GM19452 (cell line): ENCODE measurements around the gene DFFA.

Experiments
- ATAC-seq: cut with Tn5 transposase; IDR thresholded peaks from one replicate; pipeline ENCODE4 v1.9.1; 2021; ENCODE audit not compliant: unreplicated experiment

DFFA gene, protein sequence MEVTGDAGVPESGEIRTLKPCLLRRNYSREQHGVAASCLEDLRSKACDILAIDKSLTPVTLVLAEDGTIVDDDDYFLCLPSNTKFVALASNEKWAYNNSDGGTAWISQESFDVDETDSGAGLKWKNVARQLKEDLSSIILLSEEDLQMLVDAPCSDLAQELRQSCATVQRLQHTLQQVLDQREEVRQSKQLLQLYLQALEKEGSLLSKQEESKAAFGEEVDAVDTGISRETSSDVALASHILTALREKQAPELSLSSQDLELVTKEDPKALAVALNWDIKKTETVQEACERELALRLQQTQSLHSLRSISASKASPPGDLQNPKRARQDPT

DNA sequence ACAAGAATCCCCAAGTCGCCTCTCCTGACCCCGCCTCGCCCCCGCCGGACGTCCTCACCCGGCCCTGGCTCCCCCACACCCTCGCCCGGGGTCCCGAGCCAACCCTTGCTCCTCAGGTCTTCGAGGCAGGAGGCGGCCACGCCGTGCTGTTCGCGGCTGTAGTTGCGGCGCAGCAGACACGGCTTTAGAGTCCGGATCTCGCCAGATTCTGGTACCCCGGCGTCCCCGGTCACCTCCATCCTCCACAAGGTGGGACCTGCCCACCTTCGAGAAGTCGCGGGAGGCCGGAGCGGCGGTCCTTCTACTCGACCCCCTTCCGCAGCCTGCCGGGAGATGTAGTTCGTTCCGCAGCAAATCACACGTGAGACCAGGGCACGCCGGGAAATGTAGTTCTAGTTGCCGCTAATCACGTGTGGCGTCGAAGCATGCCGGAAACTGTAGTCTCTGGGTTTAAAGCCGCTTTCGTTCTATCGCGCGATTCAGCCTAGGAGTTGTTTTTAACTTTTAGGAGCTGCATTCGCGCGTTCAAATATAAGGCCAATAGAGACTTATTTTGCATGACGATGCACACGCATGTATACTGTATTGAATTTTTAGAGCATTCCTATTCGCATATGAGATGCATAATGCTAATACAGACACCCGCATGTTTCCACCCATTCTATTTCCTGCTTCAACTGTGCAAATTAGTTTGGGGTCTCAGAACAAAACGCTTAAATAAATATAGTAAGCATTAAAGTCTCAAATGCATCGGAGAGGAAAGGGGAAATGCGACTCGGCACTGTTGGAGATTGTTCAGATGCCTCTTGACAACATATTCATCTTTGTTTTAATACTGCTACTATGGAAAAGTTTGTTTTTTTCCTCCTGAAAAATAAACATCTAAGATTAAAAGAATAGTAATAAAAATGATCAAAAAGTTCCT lies at the start of gene DFFA:
Gene DFFA (minus strand): TSS at position 310 of the 925 bp plus-strand sequence. CDS start 71 bp downstream, at position 239.
- ATAC-seq = peak; percentile 70

DNA sequence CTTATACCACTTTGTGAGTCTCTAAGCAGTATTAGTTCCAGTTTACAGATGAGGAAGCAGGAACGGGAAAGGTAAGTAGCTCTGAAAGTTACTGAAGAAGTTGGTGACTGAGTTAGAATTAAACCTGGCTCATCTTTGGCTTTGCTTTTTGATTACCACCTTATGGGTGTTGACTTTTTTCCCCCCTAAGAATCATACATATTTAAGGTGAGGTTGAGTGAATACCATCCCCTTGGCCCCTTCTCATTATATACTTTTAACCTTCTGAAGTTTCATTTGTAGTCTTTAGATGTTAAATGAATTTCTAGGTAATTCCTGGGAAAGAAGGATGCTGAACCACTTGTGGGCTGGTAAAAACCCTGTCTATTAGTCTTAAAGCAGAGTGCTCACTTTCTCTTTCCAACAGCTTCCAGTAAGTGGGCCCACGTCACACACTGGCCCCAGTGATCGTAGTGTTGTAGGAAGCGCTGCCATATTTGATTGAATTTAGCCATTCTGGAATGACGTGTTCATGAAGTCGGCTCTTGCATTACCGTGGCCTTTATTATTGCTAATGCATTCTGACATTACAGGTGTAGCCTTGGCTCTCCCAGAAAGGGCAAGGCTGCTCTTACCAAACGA lies 49.3 kb upstream of the DFFA start:
- no peak for ATAC-seq

DNA sequence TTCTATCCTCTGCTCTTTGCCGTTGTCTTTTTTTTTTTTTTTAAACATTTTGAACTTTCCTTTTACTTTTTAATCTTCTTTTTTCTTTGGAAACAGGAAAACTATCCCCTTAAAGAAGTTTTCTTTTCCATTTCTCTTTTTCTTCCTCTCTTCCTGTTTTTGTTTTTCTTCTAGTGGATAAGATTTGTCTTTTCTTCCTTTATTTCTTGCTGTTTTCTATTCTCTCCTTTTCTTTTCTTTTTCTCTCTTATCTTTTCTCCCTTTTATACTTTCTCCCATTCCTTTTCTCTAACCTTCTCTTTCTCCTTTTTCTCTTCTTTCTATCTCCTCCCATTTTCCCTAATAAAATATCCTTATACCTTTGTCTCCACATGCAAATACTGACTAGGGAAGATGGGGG lies 48.6 kb upstream of the DFFA start:
- ATAC-seq = no peak

DNA sequence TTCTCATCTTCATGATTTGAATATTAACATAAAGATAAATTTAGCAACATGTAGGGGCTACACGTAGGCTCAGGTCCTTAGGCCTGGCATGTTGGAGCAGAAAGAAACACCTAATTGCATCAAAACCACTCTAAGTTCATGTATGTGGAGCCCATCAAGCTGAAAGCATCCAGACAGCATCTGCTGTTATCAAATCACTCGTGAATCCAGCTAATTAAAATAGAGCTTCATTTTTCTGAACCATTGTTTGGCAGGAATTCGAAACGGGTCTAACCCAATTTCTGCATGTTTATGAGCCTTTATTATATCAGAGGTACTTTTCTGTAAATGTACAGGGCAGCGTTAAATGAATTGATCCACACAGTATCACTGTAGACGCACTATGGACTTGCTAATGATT lies 48.2 kb upstream of the DFFA start:
- no peak for ATAC-seq

DNA sequence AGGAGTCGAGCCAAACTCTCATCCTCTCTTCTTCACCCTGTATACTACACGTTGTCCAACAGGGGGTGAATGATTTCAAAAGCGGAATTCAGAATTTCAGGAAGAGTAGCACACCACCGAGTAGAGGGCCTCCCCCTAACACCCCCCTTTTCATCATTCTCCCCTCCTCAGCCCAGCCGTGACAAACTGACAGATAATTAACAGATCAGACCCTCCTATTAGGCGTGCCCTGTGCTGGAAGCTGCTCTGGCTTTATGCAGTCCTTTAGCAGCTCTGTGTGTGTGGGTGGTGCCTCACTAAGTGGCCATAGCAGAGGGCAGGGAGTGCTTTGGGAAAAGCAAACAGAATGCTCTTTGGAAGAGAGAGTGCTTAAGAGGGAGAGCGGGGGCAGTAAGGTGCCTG lies 46.7 kb upstream of the DFFA start:
- ATAC-seq = no peak

DNA sequence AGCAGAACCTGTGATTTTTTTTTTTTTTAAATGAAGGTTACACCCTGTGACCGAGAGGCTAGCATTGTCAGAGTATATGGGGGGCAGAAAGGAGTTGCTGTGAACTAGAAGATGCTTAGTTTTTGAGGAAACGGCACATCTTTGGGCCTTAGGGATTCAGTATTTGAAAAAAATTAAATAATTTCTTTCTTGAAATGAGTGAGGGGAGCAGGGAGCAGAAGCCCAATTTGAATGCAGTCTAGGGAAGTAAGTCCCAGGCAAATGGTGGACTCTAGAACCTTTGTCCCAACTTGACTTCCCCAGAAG lies 45.3 kb upstream of the DFFA start:
- ATAC-seq = no peak

DNA sequence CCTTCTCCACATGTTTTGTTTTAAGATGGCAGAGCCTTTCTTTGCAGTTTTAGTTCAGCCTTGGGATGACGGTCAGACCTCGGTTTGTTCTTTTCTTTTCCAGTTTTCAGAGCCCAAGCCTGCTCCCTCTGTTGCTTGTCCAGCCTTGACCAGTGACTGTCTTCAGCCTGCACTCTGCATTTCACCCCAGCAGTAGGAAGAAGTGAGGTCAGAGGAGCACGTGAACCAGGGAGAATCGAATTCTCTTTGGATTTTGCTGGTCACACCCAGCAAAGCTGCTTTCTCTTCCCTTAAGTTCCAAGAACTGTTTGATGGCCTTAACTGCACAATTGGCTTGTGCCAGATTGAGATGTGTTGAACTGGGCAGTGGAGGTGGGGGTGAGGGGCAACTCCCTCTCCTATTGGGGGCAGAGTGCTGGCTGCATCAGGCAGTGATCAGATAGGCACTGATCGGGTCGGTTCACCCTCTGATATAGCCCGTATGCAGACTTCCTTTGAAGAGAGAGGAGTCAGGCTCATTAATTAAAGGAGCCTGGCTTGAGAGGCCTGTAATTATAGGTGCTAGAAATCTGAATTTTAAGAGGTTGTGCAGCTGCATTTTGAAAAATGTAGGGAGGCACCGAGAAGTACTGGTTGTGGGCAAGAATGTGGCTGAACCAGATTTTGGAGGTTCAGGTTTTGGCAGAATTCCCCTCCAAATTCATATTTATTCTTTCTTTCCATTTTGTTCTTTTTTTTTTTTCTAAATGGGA lies 44.8 kb upstream of the DFFA start:
- ATAC-seq = no peak

DNA sequence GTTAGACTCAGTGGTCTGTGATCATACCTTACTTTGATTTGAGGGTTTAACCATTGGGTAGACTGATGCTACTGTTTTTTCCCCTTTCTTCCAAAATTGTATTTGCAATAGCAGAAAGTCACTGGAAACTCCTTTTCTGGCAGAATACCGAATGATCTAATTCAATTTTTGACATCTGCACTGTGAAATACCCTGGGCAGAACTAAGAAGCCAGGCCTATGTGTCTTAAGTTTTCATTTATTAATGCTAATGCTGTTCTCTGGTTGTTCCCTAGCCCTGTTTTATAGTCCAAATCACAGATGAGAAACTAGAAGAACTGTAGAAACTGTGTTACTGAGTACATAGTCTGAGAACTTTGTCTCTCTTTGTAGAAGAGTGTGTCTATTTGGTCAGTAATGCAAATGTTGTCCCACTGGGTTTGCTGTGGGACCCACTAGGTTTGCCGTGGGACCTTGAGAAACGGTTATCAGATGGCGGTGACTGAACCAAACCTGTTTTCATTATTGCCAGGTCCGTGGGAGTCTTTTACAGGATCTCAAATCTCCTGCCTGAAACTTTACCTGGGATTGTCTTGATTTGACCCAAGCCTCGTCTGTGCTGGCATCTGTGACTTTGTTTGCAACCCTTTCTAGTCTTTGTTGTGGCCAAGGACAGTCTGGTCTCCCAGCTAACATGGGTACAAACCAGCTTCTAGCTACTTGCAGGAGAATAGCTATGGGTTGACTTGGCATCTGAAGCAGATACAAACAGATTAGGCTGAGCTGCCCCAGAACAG lies 43.8 kb upstream of the DFFA start:
- ATAC-seq = no peak

DNA sequence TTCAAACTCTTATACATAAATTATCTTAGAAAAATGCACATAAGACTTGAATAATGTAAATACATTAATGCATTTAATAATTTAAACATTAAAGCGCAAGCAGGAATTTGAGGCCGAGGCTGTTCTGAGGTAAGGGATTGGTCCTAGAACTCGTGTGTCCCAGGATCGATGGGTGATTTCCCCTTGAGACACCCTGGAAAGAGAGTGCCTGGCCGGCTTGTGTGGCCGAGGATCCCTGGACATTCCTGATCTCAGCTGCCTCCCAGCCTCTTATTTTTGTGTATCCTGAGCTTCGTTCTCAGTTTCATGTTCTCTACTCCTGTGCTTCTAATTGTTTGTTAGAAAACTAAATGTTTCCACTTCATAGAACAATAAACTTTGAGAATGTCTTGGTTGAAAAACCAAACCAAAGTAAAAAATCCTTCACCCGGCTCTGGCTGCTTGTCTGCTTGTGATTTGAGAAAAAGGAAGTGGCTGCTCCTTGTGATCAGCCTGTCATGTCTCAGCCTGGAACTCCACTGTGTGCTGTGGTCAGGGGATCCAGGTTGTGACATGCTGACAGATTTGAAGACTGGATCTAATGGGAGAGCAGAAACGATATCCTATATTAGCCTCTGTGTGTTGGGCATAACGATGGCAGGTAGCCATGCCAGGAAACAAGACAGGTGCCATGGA lies 43.1 kb upstream of the DFFA start:
- ATAC-seq = no peak

DNA sequence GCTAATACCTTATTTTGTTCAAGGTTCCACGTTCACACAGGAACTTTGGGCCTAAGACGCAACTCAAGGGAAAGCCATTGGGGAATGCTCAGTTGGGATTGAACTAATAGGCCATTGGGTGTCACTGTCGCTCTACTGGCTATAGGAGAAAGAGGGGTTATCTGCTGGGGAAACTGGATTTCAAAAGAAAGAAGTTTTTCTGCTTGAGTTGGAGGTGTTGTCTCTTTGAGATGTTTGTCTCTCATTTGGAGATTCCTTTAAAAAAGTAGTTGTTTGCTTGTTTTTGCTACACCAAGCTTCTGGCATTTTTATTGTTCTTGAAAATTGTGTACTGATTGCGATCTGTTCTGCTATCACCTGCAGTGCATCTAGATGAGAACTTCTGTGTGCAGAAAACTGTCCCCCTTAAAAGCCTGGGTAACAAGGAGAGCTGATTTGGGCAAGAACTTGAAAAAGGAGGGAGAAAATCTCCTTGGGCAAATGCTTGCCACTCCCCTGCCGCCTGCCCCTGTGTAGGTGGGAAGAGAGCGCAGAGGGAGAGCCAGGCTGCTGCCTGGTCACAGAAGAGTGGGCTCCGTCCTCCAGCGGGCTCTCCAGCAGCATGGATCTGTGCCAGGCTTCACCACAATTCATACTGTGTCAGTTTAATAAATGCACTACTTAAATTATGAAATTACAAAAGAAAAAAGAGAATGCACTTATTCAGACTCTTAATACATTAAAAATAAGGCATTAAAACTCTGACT lies 42.3 kb upstream of the DFFA start:
- ATAC-seq = no peak

DNA sequence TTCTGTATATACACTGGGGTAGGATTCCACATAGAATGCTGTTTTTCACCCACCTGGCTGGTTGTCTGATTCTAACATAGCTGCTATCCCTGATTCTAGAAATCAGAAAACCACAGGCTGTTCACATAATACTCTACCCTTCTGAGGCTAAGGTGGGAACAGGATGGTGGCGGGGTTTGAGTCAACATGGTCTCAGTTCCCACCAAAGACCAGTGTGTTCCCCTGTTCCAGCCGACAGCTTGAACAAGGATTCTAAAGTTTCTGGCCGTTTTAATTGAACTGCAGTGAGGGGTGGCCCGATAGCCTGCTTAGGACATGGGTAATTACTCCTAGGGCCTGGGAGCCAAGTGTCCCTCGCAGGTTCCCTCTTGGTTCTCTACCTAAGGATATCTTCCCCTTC lies 40.9 kb upstream of the DFFA start:
- ATAC-seq = no peak

DNA sequence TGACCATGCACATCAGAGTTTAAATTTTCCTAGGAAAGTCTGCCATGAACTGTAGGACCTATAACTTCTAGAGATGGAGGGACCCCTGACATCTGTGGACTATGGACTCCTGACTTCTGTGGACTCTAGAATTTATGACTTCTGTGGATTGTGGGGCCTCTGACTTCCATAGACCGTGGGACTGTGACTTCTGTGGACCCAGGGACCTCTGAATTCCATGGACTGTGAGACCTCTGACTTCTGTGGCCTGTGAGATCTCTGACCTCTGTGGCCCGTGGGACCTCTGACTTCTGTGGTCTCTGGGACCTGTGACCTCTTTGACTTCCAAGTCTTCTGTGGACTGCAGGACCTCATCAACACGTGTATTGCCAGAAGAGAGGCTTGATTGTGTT lies 39.2 kb upstream of the DFFA start:
- no peak for ATAC-seq

DNA sequence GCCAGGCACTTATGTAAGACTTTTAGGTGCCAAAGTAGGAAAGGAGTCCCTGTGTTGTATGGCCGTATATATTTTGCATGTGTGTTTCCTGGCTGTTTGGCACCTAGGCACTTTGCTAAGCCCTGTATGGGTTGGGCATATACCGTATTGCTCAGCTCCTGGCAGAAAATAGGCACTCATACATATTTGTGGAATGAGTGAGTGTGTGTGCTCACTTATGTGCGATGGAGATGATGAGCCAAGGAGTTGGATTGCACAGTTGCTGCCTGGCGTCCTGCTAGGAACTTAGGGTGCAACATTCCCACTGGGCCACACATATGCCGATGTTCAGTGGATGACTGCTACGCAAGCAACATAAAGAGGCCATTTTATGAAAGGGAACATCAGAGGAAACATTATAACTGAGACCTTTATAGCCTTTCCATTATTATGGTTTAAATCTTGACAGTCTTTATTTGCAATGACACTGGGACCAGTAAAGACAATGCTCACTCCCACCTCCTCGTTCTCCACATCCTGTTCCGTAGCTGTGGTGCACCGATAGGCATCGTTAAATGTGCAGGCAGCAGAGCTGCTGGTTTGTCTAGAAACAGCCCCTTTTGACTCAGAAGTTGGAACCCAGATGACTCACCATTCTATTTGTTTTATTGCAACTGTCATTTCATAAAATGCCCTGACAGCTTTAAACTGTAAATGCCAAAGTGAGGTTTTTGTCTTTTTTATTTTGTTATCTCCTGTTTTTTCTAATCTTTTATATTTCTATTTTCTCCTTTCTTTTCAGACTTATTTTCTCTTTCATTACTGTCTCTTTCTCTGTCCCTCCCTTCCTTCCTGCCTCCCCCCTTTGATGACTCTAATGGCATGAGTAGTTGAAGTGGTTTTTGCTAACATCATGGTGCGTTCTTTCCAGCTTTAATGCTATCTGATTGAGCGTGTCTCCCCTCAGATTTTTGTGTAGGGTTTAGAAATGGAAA lies 38.5 kb upstream of the DFFA start:
- peak; percentile 86 for ATAC-seq

DNA sequence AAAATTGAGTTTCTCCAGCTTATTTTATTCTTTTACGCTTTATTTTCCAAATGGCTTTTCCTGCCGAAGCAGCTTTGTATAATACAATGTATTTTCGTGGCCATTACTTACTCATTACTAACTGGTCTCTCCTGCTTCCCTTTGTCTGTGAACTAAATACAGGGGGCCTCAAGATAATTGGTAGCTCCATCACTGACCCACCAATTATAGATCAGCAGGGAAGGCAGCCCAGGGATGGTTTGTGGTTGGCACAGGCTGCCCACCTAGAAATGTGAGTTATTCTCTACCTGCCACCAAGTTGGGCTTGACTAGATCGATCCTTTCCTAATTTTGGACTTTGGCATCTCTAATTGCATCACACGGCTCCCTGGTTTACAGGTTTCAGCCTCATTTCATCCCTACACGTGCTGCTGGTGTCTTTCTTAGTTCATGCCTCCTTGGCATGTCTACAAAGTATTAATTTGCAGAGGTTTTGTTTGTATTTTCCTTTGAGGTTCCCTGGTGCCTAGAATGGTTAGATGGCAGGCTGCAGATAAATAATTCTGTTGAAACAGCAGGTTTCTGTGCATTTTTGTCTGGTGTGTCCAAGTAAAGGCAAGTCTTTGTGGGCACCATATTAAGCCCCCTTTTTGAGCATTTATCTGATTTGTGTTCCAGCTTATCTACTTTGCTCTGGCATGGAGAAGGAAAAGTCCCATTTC lies 37.6 kb upstream of the DFFA start:
- no peak for ATAC-seq

DNA sequence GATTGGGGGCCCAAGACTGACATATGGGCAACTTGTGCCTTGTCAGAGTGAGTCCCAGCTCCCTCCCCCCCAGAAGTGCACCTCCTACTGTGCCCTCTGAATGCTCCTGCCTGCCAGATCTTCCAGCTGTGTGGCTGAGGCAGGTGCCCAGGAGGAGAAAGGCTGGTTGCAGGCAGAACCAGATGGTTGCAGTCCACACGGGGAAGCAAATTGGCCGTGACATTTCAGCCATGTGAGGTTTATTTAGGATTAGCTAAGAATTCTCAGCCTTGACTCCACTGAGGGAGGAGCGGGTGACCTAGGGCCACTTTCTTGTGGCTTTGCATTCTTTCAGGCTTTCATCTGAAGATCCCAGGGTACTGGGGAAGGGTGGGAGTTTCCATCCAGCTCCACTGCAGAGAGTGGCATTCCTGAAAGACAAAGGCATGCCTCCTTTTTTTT lies 36.2 kb upstream of the DFFA start:
- no peak for ATAC-seq

DNA sequence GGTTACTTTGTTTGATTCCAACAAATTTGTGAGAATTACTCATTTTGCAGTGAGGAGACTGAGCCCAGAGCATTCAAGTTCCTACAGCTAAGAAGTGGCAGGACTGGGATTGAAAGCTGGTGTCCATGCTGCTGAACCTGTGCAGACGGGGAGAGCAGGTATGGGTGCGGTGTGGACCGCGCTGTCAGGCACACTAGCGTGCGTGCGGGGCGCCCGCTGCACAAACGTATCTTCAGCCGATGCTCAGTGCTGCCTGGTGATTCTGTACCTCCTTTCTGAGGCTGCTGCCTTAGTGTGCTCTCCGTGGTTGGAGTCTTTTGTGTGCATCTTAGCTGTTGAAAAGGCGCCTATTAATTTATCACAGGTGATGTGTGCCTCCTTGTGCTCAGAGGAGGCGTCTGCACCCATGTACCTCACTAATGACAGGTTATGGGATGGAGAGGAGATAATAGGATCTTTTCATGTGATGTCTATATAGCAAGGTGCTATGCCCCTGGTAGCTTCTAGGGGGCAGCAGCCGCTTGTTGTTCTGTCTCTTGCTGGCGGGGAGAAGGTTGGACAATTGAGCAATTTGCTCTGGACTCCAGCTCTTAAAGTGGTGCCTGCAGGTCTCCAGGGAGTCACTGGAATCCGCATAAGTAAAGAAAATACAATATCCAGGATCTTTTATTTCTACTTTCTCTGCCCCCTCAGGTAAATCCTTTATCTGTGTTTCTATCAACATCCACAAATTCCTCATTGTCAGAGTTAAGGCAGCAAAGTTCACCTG lies 35.0 kb upstream of the DFFA start:
- no peak for ATAC-seq

DNA sequence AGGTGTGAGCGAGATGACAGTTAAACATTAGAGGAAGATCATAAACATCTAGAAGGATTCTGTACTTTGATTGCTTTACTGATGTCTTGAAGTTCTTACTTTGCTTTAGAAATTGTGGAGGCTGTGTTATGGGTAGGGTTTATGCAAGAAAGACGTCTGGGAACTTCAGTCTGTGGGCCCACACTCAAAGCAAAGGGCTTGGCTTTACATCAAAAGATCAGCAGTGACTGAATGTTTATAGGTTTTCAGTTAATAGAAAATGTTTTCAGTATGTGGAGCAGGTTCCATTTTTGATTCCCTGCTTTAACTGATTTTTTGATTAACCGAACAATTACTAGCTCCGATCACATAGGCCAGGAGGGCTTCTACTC lies 34.3 kb upstream of the DFFA start:
- no peak for ATAC-seq
